IMR-90 (cell line): Measurements from ENCODE around the gene EGFL7.

ENCODE experiments used
- BHLHE40 ChIP-seq: fragments of 150-350 bp; IDR thresholded peaks from 2 replicates; pipeline ENCODE4 v1.6.1; 2016; ENCODE audit warnings: mild to moderate bottlenecking, low read depth, low read length
- CEBPB ChIP-seq: IDR thresholded peaks from 2 replicates; pipeline ENCODE4 v1.6.1; 2012; ENCODE audit warnings: low read depth, low read length, improper control_type of control experiment
- CHD1 ChIP-seq: IDR thresholded peaks from 2 replicates; pipeline ENCODE4 v1.6.1; 2012; ENCODE audit warnings: low read depth, low read length, improper control_type of control experiment
- MAZ ChIP-seq: IDR thresholded peaks from 2 replicates; pipeline ENCODE4 v1.6.1; 2012; ENCODE audit warnings: low read depth, mild to moderate bottlenecking, low read length, improper control_type of control experiment, moderate library complexity, borderline replicate concordance
- POLR2A ChIP-seq: IDR thresholded peaks from 2 replicates; pipeline ENCODE4 v1.6.1; 2012; ENCODE audit warnings: mild to moderate bottlenecking, low read depth, low read length
- RFX5 ChIP-seq: IDR thresholded peaks from 2 replicates; pipeline ENCODE4 v1.8.0; 2012; ENCODE audit warnings: low read depth, mild to moderate bottlenecking, low read length, moderate library complexity
- SMC3 ChIP-seq: fragments of 150-350 bp; IDR thresholded peaks from 2 replicates; pipeline ENCODE4 v1.6.1; 2016; ENCODE audit warnings: low read depth, mild to moderate bottlenecking, antibody characterized with exemption, low read length, moderate library complexity
- TF ChIP-seq, protein P1 (sequence below): conservative IDR thresholded peaks from 2 replicates; pipeline ENCODE4 v1.5.1; 2012; ENCODE audit warnings: mild to moderate bottlenecking, low read depth, low read length, improper control_type of control experiment

DNA sequence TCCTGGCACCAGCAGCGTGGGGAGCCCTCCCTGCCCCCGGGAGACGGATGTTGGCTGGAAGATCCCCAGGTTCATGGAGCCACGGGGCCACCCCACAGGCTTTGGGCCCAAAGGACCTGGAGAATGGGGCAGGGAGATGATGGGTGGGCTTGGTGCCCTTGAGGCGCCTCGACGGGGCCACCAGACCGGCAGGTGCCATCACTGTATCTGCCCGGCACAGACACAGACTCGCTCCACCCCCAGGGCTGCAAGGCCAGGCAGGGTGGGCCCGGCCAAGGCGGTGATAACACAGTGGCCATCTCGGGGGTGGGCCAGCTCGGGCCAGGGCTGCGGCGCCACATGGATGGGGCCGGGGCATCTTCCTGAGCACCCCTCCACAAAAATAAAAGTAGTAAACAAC, 35.0 kb upstream of the EGFL7 start:
- TF ChIP-seq, protein P1, sequence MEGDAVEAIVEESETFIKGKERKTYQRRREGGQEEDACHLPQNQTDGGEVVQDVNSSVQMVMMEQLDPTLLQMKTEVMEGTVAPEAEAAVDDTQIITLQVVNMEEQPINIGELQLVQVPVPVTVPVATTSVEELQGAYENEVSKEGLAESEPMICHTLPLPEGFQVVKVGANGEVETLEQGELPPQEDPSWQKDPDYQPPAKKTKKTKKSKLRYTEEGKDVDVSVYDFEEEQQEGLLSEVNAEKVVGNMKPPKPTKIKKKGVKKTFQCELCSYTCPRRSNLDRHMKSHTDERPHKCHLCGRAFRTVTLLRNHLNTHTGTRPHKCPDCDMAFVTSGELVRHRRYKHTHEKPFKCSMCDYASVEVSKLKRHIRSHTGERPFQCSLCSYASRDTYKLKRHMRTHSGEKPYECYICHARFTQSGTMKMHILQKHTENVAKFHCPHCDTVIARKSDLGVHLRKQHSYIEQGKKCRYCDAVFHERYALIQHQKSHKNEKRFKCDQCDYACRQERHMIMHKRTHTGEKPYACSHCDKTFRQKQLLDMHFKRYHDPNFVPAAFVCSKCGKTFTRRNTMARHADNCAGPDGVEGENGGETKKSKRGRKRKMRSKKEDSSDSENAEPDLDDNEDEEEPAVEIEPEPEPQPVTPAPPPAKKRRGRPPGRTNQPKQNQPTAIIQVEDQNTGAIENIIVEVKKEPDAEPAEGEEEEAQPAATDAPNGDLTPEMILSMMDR: no peak
- TF ChIP-seq MAZ (no peak), CEBPB (no peak), POLR2A (no peak), SMC3 (no peak), RFX5 (no peak), CHD1 (no peak), BHLHE40 (no peak)
